Inflammatory macrophage treated with lipopolysaccharide for 1 hour (primary cell): ENCODE data around the gene LEF1.
"Not testable (repeated sequence)": the region's sequence is repeated elsewhere in the genome, so short reads cannot be mapped to it uniquely, and the experiment has no call there.

Source experiments
- DNase-seq, 2 donors: peaks; one replicate each; pipeline ENCODE4 v3.0.0-alpha.2; 2020 to 2022

LEF1 gene

GRCh38 chr4:108024878-108025165 is 143.9 kb downstream of the LEF1 start:
- no peak for DNase-seq

- DNase-seq: no peak
Observed at GRCh38 chr4:108024085-108024877, 144.5 kb downstream of the LEF1 start.

- no peak for DNase-seq
Observed at GRCh38 chr4:108018884-108019187, 149.9 kb downstream of the LEF1 start.

- DNase-seq: peak; percentile 41 to 95
Observed at GRCh38 chr4:108018040-108018883, 150.5 kb downstream of the LEF1 start.

GRCh38 chr4:108013955-108014354 is 154.8 kb downstream of the LEF1 start:
- no peak for DNase-seq

- DNase-seq: no peak
Observed at GRCh38 chr4:108013327-108013726, 155.4 kb downstream of the LEF1 start.

- not testable (repeated sequence) for DNase-seq
Observed at GRCh38 chr4:108012382-108012781, 156.3 kb downstream of the LEF1 start.

- DNase-seq: no peak
Observed at GRCh38 chr4:108010167-108010566, 158.6 kb downstream of the LEF1 start.

GRCh38 chr4:108008721-108009120 is 160.0 kb downstream of the LEF1 start:
- DNase-seq: peak; percentile 14 to 31

GRCh38 chr4:108007984-108008383 is 160.7 kb downstream of the LEF1 start:
- DNase-seq: no peak

- DNase-seq: no peak
Observed at GRCh38 chr4:108006361-108006760, 162.4 kb downstream of the LEF1 start.

GRCh38 chr4:108005807-108006206 is 162.9 kb downstream of the LEF1 start:
- DNase-seq: no peak

- DNase-seq: no peak
Observed at GRCh38 chr4:108004646-108005045, 164.1 kb downstream of the LEF1 start.

- no peak for DNase-seq
Observed at GRCh38 chr4:108003982-108004515, 164.7 kb downstream of the LEF1 start.

GRCh38 chr4:108001540-108002135 is 167.1 kb downstream of the LEF1 start:
- DNase-seq: no peak

GRCh38 chr4:107999932-108000539 is 168.7 kb downstream of the LEF1 start:
- no peak for DNase-seq

GRCh38 chr4:107997794-107998193 is 170.9 kb downstream of the LEF1 start:
- no peak for DNase-seq
